M059J (cell line): ENCODE results near the gene IFT122. TPM values are rescaled to one million over a fixed set of nuclear protein-coding genes. Genes with fewer than 3 reads are reported as not detected.

Experiments
- DNase-seq: peaks from one replicate; pipeline ENCODE4 v3.0.0-alpha.2; 2012; ENCODE audit warnings: low read depth
- total RNA-seq: library from RNA; depleted of rRNA; stranded (reverse); fragments of >200 nt; shearing (Covaris generic); gene quantifications from 2 replicates; pipeline ENCODE4 v1.2.3, GENCODE V29; 2014

The IFT122 gene
- total RNA-seq, 1 experiment from 2014 or later: 14.7 TPM

GRCh38 chr3:129413687-129414506 lies 26.1 kb upstream of the IFT122 start:
- DNase-seq: peak; percentile 96

GRCh38 chr3:129415378-129415777 lies 24.6 kb upstream of the IFT122 start:
- no peak for DNase-seq

- DNase-seq: no peak
Observed at GRCh38 chr3:129415830-129416229, 24.2 kb upstream of the IFT122 start.

- no peak for DNase-seq
Observed at GRCh38 chr3:129416415-129416814, 23.6 kb upstream of the IFT122 start.

DNA sequence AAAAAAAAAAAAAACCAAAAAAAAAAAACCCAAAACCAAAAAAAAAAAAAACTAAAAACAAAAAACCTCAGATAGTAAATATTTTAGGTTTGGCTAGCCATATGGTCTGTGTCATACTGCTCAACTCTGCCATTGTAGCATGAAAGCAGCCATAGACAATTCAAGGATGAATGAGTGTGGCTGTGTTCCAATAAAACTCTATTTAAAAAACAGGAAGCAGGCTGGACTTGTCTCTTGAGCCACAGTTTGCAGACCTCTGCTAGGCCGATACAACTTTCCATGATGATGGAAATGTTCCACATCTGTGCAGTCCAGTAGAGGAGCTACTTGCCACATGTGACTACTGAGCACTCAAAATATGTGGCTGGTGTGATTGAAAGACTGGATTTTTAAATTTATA lies 22.7 kb upstream of the IFT122 start:
- DNase-seq: peak; percentile 57

DNA sequence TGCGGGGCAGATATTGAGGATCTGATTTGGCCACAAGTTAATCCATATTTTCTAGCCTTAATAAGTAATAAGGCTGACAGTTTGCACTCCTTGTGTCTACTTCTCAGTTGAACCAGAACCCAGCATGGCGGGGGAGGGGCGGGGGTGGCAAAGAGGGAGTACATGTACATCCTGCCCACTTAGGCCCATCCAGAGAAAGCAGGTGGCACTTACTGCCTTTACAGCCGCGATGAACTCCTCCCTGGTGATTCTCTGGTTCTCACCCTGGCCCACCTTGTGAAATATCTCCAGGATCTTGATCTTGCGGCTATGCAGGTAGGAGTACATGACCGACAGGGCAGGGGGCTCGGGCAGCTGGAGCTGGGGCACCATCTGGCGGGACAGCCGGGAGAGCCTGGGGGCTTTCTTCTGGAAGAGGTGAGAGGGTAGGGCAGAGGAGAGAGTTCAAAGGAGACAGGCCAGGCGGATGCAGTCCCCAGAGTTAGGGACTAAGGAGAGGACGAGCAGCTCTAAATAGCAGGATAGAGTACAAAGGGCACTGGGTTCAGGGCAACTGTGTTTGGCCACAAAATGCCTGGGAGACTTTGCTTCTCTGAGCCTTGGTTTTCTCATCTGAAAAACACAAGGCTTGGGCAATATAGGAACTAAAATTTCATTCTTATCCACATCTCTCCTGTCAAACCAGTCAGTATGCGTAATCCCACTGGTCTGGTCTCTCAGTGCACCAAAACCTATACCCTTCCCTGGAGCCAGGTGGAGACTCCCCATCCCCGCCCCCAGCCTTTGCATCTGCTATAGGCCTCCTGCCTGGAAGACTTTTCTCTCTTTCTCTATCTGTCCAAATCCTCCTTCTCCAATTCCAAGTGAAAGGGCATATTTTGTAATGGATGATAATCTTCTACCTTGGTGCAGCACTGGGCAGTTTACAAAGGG lies 21.7 kb upstream of the IFT122 start:
- no peak for DNase-seq

- DNase-seq: no peak
Observed at GRCh38 chr3:129419476-129419875, 20.5 kb upstream of the IFT122 start.

- no peak for DNase-seq
Observed at GRCh38 chr3:129421236-129421883, 18.7 kb upstream of the IFT122 start.

DNA sequence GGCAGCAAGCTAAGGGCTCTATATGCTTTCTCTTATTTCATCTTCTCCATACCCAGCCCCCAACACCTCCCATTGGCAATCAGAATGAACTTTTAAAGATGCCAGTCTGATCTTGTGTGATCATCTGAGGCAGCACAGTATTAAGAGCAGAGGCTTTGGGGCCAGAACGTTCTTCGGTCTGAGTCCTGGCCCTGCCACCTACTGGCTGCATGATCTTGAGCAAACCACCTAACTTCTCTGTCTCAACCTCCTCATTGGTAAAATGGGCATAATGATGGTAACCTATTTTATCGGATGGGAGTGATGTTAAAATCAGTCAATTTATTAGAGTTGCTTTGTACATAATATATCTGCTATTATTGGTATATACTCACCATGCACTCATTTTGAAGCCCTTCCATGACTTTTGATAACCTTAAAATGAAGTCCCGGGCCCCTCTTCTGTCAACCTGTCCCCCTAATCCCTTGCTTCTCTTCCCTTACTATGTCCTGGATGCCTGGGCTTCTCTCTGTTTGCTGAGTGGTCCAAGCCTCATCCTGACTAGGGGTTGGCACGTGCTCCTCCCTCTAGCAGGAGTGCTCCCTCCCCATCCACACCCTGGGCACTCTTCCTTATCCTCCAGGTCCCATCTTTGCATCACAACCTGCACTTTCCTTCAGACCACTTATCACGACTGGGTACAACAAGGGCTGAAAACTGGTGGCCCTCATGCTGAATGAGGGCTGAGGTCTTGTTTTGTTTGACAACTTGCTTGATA lies 17.9 kb upstream of the IFT122 start:
- DNase-seq: no peak

- DNase-seq: no peak
Observed at GRCh38 chr3:129422897-129423296, 17.1 kb upstream of the IFT122 start.

DNA sequence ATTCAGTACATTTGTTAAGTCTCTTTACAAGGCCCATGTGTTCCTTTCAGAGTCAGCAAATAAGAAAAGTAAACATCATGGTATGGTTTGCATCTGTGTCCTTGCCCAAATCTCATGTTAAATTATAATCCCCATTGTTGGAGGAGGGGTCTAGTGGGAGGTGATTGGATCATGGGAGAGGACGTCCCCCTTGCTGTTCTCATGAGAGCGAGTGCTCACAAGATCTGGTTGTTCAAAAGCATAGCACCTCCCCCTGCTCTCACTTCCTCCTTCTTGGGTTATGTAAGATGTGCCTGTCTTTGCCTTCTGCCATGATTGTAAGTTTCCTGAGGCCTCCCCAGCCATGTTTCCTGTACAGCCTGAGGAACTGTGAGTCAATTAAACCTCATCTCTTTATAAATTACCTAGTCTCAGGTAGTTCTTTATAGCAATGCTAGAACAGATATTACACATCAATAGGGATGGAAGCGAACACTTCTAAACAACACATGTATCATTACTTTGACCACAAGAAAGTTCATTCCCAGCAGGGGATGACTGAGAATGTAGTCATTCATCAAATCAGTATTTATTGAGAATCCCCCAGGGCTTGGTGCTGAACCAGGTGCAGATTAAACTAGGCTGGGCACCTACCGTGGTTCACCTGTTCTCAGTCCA lies 15.7 kb upstream of the IFT122 start:
- no peak for DNase-seq

DNA sequence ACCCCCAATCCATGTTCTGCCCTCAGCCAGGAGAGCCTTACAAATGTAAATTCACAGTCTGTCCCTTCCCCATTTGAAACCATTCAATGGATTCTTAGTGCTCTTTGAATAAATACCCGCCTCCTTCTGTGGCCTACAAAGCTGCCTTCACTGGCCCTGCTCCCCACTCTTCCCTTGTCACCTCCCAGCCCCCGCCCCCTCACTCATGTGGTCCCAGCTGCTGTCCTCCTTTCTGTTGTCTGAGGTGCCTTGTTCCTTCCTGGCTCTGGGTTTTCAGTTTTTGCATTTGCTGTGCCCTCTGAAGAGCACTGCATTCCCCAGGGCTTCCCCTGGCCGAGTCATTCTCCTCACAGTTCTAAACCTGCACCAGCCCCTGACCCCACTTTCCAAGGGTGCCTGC lies 14.8 kb upstream of the IFT122 start:
- DNase-seq: no peak

GRCh38 chr3:129425619-129426018 lies 14.4 kb upstream of the IFT122 start:
- DNase-seq: no peak

- DNase-seq: no peak
Observed at GRCh38 chr3:129428007-129428375, 12.0 kb upstream of the IFT122 start.

DNA sequence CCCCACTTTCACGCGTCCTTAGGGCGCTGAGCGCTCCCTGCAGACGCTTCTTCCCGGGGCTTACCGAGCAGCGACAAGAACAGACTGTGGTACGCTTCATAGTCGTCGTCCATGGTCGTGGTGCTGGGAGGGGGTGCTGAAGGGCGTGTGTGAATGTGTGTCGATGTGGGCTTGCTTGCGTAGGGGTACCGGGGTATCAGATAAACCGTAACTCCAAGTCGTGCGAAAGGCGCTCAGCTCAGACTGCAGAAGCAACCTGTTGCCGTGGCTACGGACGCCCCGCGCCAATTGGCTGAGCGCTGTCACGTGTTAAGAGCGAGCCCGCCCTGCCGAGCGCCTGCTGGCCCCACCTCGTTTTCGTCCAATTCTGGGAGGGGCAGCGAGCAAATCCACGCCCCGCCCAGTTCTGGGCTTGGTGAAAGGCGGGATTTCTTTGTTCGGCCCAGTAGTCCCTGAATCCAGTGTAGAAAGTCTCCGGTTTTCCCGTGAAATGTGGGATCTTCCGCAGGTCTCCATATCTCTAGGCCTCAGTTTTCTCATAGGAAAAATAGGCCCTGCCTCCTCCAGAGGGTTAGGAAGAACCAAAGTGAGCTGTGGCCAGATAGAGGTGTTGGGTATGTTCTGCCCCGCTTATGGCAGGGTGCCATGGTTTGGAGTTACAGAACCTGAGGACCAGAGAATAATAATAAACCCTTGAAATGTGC lies 11.5 kb upstream of the IFT122 start, which contains the start of gene EFCAB12:
Gene EFCAB12, minus strand, starts transcription at position 261 of the 704 bp plus-strand sequence. Its CDS starts 148 bp downstream, at position 113.
- DNase-seq: peak; percentile 89

DNA sequence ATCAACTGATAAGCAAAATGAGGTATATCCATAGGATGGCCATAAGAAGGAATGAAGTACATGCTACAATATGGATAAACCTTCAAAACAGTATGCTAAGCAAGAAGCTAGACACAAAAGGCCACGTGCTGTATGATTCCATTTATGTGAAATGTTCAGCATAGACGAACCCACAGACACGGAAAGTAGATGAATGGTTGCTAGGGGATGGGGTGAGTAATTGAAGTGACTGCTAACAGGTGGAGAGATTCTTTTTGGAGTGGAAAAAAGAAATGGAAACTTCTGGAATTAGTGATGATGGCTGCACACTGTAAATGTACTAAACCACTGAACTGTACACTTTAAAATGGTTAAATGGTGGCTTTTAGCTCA lies 11.0 kb upstream of the IFT122 start:
- peak; percentile 41 for DNase-seq

- DNase-seq: no peak
Observed at GRCh38 chr3:129429602-129430001, 10.4 kb upstream of the IFT122 start.

DNA sequence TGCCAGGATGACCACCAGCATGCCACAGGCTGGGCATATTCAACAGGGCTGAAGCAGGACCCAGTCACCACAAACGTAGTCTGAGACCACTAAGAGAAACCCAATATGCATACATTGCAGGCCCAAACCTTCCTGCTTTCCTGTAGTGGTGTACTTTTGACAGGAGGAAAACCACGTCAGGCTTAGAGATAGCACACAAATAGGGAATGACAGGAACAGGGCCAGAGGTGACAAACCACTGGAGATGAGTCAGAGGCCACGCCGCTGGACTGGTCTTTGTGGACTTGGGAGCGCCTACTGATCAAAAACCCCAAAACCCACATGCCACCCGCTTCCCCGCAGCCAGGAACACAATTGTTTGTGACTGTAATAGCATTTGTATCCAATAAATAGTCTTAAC lies 8.0 kb upstream of the IFT122 start:
- DNase-seq: peak; percentile 67

DNA sequence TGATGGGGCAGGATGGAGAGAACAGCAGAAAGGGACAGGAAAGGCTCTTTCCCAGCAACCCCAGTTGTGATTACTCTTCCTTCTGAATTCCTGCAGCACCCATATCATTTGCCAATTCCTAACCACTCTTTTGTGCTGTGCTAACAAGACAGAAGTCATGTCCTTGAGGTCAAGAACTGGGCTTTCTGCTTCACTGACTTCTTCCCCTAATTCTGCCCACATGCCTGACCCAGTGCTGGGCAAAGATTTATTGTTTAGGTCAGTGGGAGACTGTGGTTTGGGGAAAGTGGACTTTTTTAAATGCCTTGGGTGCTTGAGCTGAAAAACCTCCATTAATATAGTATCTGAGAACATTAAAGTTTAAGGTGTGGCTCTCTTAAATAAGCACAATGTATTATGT lies 7.4 kb upstream of the IFT122 start:
- peak; percentile 70 for DNase-seq

DNA sequence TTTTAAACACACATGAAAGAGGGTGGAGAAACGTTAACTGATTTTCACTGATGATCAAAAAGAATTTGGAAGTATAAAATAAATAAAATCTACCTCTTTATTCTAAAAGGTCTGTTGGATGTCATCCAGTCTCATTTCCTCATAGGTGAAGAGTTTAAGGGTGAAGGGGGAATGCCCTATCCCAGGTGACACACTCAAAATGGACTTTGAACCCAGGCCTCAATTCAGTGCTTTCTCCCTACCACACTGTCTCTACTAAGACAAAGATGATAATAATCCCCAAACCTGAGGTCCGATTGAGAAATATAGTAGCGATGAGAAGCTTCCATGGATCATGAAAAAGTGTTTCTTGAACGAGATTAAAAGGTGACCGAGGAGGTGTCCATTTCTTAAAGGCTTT lies 6.5 kb upstream of the IFT122 start:
- DNase-seq: no peak
